K562 (cell line): ENCODE data around the gene PAN2. TPM values are rescaled to one million over a fixed set of nuclear protein-coding genes. Genes with fewer than 3 reads are reported as not detected.

Experiments
- ASH1L ChIP-seq: fragments of 450-650 bp; IDR thresholded peaks from 2 replicates; pipeline ENCODE4 v1.6.1; 2018; ENCODE audit warnings: borderline replicate concordance, mild to moderate bottlenecking, low read depth; ENCODE audit not compliant: partially characterized antibody
- FOS ChIP-seq: IDR thresholded peaks from 3 replicates; pipeline ENCODE4 v1.6.1; 2011; ENCODE audit not compliant: insufficient read length; ENCODE audit errors: extremely low read depth
- GATAD2A ChIP-seq: fragments of 450-650 bp; IDR thresholded peaks from 2 replicates; pipeline ENCODE4 v1.6.1; 2017
- MTA3 ChIP-seq: fragments of 450-650 bp; formaldehyde crosslinking; IDR thresholded peaks from 2 replicates; pipeline ENCODE4 v1.6.1; 2017; ENCODE audit warnings: mild to moderate bottlenecking, borderline replicate concordance
- NR2C2 ChIP-seq, 2 experiments: fragments of 200-800 bp in 1 of 2; sonication (Bioruptor generic) in 1 of 2; sonication (generic) in 1 of 2; formaldehyde crosslinking in 1 of 2; IDR thresholded peaks; 2 replicates each; pipeline versions ENCODE4 v1.6.1 to v1.8.0; 2016 to 2022; ENCODE audit warnings: mild to moderate bottlenecking in 1 of 2, missing compliant biosample characterization in 1 of 2, missing genetic modification characterization in 1 of 2, missing genetic modification reagents in 1 of 2
- PURB ChIP-seq: sonication (generic); formaldehyde crosslinking; IDR thresholded peaks from 2 replicates; pipeline ENCODE4 v1.9.0; 2021; ENCODE audit warnings: low read depth, mild to moderate bottlenecking, missing genetic modification reagents
- RFX1 ChIP-seq: fragments of 450-650 bp; IDR thresholded peaks from 2 replicates; pipeline ENCODE4 v1.6.1; 2016; ENCODE audit warnings: mild to moderate bottlenecking, moderate library complexity
- ZNF3 ChIP-seq: fragments of 250-450 bp; sonication (Bioruptor Pico); IDR thresholded peaks from 2 replicates; pipeline ENCODE4 v1.5.0; 2021; ENCODE audit warnings: mild to moderate bottlenecking, moderate library complexity
- polyA plus RNA-seq, 8 experiments: library from polyadenylated mRNA; depleted of rRNA in 4 of 8; stranded (reverse) in 5 of 8; unstranded in 3 of 8; fragments of >200 nt; fragmentation: Nextera tagmentation in 2 of 8; fragmentation: Illumina TruSeq in 1 of 8; extraction: Ambion mirVana in 2 of 8; extraction: Trizol in 1 of 8; gene quantifications; 2 replicates each; pipeline versions ENCODE4 v1.2.1 to v1.2.3, GENCODE V29; 2011 to 2014; ENCODE audit warnings: inconsistent platforms in 1 of 8, missing spikeins in 1 of 8
- total RNA-seq, 7 experiments: library from RNA; depleted of rRNA in 6 of 7; stranded (reverse); fragments of >200 nt in 6 of 7; fragmentation: Illumina TruSeq in 2 of 7; extraction: Trizol in 2 of 7; gene quantifications; 2 replicates each; pipeline versions ENCODE4 v1.2.1 to v1.2.3, GENCODE V29; 2011 to 2021; ENCODE audit warnings: low replicate concordance in 1 of 7
- TF ChIP-seq, protein P1 (sequence below): fragments of 250-450 bp; sonication (Bioruptor Pico); IDR thresholded peaks from 2 replicates; pipeline ENCODE4 v1.4.0; 2020
- TF ChIP-seq, protein P2 (sequence below): fragments of 450-650 bp; conservative IDR thresholded peaks from 2 replicates; pipeline ENCODE4 v1.6.1; 2016; ENCODE audit warnings: missing genetic modification characterization, low read depth, mild to moderate bottlenecking, control low read depth, missing compliant biosample characterization
- TF ChIP-seq, protein P3 (sequence below): sonication (generic); formaldehyde crosslinking; IDR thresholded peaks from 2 replicates; pipeline ENCODE4 v1.8.0; 2023; ENCODE audit warnings: missing genetic modification reagents, mild to moderate bottlenecking, borderline replicate concordance

The PAN2 gene
- total and polyA plus RNA-seq, 9 of the 15 experiments (the other 6 are each of a cell fraction or from before 2014, with no cell fraction given), result 15.0 to 66.1 (median 25.9) TPM

DNA sequence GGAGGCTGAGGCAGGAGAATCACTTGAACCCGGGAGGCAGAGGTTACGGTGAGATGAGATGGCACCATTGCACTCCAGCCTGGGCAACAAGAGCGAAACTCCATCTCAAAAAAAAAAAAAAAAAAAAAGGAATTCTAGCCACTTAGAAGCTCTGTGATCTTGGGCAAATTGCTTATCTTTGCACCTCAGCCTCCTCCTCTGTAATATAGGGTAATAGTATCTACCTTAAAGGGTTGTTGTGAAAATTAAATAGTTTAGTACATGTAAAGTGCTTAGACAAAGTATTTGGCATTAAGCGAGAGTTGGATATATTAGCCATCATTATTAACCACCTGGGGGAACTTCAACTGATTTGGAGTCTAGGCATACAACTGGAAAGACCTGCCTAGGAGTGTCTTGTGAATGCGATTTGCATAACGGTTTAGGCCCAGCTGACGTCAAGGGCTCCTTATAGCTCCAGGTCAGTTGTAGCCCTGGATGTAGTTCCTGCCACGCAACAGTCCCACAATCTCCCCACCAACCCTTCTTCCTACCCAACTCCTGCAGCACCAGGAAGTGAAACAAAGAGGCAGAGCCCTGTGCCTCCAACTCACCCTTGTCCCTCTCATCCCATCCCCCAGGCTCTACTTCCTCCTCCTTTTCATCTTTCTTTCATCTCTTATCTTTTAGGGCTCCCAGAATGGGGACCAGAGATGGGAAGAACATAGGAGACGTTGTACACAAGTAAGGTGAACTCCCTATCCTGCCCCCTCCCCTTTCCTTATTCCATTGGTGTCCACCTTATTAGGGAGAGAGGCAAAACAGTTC, 2.8 kb upstream of the PAN2 start (continued):
- TF ChIP-seq, protein P1, sequence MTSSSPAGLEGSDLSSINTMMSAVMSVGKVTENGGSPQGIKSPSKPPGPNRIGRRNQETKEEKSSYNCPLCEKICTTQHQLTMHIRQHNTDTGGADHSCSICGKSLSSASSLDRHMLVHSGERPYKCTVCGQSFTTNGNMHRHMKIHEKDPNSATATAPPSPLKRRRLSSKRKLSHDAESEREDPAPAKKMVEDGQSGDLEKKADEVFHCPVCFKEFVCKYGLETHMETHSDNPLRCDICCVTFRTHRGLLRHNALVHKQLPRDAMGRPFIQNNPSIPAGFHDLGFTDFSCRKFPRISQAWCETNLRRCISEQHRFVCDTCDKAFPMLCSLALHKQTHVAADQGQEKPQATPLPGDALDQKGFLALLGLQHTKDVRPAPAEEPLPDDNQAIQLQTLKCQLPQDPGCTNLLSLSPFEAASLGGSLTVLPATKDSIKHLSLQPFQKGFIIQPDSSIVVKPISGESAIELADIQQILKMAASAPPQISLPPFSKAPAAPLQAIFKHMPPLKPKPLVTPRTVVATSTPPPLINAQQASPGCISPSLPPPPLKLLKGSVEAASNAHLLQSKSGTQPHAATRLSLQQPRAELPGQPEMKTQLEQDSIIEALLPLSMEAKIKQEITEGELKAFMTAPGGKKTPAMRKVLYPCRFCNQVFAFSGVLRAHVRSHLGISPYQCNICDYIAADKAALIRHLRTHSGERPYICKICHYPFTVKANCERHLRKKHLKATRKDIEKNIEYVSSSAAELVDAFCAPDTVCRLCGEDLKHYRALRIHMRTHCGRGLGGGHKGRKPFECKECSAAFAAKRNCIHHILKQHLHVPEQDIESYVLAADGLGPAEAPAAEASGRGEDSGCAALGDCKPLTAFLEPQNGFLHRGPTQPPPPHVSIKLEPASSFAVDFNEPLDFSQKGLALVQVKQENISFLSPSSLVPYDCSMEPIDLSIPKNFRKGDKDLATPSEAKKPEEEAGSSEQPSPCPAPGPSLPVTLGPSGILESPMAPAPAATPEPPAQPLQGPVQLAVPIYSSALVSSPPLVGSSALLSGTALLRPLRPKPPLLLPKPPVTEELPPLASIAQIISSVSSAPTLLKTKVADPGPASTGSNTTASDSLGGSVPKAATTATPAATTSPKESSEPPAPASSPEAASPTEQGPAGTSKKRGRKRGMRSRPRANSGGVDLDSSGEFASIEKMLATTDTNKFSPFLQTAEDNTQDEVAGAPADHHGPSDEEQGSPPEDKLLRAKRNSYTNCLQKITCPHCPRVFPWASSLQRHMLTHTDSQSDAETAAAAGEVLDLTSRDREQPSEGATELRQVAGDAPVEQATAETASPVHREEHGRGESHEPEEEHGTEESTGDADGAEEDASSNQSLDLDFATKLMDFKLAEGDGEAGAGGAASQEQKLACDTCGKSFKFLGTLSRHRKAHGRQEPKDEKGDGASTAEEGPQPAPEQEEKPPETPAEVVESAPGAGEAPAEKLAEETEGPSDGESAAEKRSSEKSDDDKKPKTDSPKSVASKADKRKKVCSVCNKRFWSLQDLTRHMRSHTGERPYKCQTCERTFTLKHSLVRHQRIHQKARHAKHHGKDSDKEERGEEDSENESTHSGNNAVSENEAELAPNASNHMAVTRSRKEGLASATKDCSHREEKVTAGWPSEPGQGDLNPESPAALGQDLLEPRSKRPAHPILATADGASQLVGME (CRISPR knock-in tag), result peak; percentile 76; the same call in 1 of the 2 replicates
- TF ChIP-seq ZNF3 (no peak), MTA3 (peak; percentile 92), RFX1 (0 out of 2 replicates have a peak, but pooled peaks have one; percentile 16), ASH1L (peak; percentile 60), NR2C2 (CRISPR knock-in tag; IDR thresholded peaks at IDR 0.05) (peak; percentile 83), NR2C2 (tag; IDR thresholded peaks at IDR 0.05) (peak; percentile 97), PURB (CRISPR knock-in tag) (no peak), GATAD2A (no peak), FOS (no peak)
- TF ChIP-seq, protein P2, sequence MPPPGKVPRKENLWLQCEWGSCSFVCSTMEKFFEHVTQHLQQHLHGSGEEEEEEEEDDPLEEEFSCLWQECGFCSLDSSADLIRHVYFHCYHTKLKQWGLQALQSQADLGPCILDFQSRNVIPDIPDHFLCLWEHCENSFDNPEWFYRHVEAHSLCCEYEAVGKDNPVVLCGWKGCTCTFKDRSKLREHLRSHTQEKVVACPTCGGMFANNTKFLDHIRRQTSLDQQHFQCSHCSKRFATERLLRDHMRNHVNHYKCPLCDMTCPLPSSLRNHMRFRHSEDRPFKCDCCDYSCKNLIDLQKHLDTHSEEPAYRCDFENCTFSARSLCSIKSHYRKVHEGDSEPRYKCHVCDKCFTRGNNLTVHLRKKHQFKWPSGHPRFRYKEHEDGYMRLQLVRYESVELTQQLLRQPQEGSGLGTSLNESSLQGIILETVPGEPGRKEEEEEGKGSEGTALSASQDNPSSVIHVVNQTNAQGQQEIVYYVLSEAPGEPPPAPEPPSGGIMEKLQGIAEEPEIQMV, result 0 out of 2 replicates have a peak, but pooled peaks have one; percentile 20
- TF ChIP-seq, protein P3, sequence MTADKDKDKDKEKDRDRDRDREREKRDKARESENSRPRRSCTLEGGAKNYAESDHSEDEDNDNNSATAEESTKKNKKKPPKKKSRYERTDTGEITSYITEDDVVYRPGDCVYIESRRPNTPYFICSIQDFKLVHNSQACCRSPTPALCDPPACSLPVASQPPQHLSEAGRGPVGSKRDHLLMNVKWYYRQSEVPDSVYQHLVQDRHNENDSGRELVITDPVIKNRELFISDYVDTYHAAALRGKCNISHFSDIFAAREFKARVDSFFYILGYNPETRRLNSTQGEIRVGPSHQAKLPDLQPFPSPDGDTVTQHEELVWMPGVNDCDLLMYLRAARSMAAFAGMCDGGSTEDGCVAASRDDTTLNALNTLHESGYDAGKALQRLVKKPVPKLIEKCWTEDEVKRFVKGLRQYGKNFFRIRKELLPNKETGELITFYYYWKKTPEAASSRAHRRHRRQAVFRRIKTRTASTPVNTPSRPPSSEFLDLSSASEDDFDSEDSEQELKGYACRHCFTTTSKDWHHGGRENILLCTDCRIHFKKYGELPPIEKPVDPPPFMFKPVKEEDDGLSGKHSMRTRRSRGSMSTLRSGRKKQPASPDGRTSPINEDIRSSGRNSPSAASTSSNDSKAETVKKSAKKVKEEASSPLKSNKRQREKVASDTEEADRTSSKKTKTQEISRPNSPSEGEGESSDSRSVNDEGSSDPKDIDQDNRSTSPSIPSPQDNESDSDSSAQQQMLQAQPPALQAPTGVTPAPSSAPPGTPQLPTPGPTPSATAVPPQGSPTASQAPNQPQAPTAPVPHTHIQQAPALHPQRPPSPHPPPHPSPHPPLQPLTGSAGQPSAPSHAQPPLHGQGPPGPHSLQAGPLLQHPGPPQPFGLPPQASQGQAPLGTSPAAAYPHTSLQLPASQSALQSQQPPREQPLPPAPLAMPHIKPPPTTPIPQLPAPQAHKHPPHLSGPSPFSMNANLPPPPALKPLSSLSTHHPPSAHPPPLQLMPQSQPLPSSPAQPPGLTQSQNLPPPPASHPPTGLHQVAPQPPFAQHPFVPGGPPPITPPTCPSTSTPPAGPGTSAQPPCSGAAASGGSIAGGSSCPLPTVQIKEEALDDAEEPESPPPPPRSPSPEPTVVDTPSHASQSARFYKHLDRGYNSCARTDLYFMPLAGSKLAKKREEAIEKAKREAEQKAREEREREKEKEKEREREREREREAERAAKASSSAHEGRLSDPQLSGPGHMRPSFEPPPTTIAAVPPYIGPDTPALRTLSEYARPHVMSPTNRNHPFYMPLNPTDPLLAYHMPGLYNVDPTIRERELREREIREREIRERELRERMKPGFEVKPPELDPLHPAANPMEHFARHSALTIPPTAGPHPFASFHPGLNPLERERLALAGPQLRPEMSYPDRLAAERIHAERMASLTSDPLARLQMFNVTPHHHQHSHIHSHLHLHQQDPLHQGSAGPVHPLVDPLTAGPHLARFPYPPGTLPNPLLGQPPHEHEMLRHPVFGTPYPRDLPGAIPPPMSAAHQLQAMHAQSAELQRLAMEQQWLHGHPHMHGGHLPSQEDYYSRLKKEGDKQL (CRISPR knock-in tag), result no peak
